OCI-LY1 (cell line): Measurements from ENCODE around the gene TTF2.

Experiments
- EZH2 ChIP-seq: fragments of 200-600 bp; sonication (generic), shearing (Covaris generic); IDR thresholded peaks from 2 replicates; pipeline ENCODE4 v1.8.0; 2017; ENCODE audit warnings: borderline replicate concordance, mixed run types, mild to moderate bottlenecking, antibody characterized with exemption, low read length, moderate library complexity, mixed read lengths
- TF ChIP-seq, protein P1 (sequence below): fragments of 200-600 bp; sonication (generic), shearing (Covaris generic); IDR thresholded peaks from 2 replicates; pipeline ENCODE4 v1.5.1; 2017; ENCODE audit warnings: mild to moderate bottlenecking, antibody characterized with exemption, low read length, moderate library complexity, mixed read lengths

DNA sequence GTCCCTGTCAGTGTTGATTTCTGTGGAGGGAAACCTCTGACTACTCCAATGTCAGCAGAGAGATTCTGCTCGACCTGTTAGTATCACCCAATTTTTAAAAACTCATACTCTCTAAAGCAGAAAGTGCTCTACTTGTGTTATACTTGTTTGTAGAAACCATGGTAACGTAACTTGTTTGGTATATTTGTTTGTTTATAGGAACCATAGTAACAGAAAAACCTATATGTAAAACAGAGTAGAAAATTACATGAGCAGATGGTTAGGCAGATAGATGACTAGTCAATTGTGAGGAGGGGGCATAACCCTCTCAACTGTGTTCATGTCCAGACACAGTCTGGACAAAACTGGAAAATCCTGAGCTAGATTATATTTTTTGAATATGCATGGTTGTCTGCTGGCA is 54.8 kb downstream of the TTF2 start:
- TF ChIP-seq, protein P1, sequence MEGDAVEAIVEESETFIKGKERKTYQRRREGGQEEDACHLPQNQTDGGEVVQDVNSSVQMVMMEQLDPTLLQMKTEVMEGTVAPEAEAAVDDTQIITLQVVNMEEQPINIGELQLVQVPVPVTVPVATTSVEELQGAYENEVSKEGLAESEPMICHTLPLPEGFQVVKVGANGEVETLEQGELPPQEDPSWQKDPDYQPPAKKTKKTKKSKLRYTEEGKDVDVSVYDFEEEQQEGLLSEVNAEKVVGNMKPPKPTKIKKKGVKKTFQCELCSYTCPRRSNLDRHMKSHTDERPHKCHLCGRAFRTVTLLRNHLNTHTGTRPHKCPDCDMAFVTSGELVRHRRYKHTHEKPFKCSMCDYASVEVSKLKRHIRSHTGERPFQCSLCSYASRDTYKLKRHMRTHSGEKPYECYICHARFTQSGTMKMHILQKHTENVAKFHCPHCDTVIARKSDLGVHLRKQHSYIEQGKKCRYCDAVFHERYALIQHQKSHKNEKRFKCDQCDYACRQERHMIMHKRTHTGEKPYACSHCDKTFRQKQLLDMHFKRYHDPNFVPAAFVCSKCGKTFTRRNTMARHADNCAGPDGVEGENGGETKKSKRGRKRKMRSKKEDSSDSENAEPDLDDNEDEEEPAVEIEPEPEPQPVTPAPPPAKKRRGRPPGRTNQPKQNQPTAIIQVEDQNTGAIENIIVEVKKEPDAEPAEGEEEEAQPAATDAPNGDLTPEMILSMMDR, result no peak
- TF ChIP-seq EZH2, result no peak
